Measurements from ENCODE around the gene TACC2.

TACC2 gene

GRCh38 chr10:122190176-122190943, 201.4 kb downstream of the TACC2 start:
- TF ChIP-seq, protein P1, sequence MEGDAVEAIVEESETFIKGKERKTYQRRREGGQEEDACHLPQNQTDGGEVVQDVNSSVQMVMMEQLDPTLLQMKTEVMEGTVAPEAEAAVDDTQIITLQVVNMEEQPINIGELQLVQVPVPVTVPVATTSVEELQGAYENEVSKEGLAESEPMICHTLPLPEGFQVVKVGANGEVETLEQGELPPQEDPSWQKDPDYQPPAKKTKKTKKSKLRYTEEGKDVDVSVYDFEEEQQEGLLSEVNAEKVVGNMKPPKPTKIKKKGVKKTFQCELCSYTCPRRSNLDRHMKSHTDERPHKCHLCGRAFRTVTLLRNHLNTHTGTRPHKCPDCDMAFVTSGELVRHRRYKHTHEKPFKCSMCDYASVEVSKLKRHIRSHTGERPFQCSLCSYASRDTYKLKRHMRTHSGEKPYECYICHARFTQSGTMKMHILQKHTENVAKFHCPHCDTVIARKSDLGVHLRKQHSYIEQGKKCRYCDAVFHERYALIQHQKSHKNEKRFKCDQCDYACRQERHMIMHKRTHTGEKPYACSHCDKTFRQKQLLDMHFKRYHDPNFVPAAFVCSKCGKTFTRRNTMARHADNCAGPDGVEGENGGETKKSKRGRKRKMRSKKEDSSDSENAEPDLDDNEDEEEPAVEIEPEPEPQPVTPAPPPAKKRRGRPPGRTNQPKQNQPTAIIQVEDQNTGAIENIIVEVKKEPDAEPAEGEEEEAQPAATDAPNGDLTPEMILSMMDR (IDR thresholded peaks at IDR 0.05; ENCODE audit: low read depth, low read length): no peak

DNA sequence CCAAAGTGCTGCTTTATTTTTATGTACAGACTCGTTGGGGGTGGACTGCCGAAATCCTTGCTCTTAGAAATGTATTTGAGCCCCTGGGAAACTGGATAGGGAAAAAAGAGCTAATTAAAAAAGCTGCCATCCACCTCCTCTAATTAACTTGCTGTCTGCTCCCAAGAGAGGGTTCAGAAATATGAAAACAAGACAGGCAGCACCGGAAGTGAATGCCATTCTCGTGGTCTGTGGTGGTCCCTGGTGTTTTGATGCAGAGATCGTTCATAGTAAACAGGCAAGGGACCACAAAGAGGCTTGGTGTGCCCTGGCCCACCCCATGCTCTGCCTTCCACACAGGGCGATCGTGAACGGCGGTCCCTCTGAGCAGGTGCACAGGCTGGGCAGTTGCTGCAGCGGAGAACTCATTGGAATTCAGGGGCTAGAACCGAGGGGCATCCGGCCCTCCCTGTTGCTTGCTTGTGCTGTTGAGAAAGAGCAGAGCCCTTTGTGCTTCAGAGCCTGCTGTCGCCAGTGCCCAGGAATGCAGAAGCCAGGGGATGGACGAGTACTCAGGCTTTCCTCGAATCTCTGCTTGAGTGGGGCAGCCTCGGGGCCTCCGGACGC, 203.1 kb downstream of the TACC2 start:
- peak in 1 of 2 donors; percentile 24 for DNase-seq (ENCODE audit: low read depth in 2 of 2)
- H3K4me3 ChIP-seq (replicated peaks in 1 of 2; ENCODE audit: low read depth in 2 of 2, low read length in 2 of 2): no peak overlapping the region
- TF ChIP-seq, protein P1 (IDR thresholded peaks at IDR 0.05; ENCODE audit: low read depth, low read length): no peak

More at GRCh38 chr10:122190176-122190943, 201.4 kb downstream of the TACC2 start:
- no peak for DNase-seq (ENCODE audit: low read depth in 2 of 2)
- no peak overlapping the region for H3K4me3 ChIP-seq (replicated peaks in 1 of 2; ENCODE audit: low read depth in 2 of 2, low read length in 2 of 2)

GRCh38 chr10:122194251-122194650, 205.3 kb downstream of the TACC2 start:
- TF ChIP-seq, protein P1 (IDR thresholded peaks at IDR 0.05; ENCODE audit: low read depth, low read length): no peak
- no peak overlapping the region for H3K4me3 ChIP-seq (replicated peaks in 1 of 2; ENCODE audit: low read depth in 2 of 2, low read length in 2 of 2)
- no peak for DNase-seq (ENCODE audit: low read depth in 2 of 2)

DNA sequence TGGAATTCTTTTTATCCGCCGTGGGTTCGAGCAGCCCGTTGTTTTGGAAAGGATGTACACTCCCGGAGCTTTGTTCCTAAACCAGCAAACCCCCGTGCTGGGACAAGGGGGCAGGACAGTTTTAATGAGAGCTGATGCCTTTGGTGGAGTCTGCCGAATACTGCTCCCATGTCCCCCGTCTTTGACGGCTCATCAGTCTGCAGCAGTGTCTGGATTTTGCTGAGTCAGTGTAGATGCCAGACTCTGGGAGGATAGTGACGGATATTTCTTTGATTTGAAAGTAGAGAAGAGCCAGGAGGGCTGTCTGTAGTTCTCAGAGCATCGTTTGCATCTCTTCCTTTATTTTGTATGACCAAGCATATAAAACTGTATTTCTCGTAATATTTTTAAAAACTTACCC, 207.3 kb downstream of the TACC2 start:
- H3K4me3 ChIP-seq (replicated peaks in 1 of 2; ENCODE audit: low read depth in 2 of 2, low read length in 2 of 2): no peak overlapping the region
- TF ChIP-seq, protein P1 (IDR thresholded peaks at IDR 0.05; ENCODE audit: low read depth, low read length): no peak
- no peak for DNase-seq (ENCODE audit: low read depth in 2 of 2)

DNA sequence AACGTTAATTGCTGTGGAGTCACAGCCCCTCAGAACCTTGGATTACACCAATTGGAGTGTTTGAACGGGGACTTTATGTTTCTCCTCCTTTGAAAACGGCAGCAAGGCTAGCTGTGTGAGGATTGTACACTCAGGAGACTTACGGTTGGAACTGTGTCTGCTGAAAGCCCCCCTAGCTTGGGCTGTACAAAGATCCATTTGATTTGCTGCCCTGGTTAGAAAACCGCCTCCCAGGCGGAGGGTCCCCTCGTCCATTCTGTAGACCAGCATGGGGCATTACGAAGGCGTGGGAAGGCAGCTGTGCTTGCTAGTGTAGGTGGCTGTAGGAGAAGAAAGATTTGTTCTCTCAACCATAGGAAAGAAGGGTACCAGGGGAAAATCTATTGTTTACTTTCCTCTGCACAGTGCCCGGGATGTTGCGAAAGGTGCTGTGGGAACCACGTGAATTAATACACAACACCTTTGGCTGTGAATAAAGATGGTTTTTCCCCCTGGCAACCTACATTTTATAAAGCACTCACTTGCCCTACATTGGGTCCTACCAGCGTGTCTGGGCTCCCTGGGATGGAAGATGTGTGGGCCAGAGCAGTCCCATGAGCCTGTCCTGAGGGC, 208.8 kb downstream of the TACC2 start:
- no peak for DNase-seq (ENCODE audit: low read depth in 2 of 2)
- TF ChIP-seq, protein P1 (IDR thresholded peaks at IDR 0.05; ENCODE audit: low read depth, low read length): no peak
- H3K4me3 ChIP-seq (replicated peaks in 1 of 2; ENCODE audit: low read depth in 2 of 2, low read length in 2 of 2): no peak overlapping the region

- TF ChIP-seq, protein P1 (IDR thresholded peaks at IDR 0.05; ENCODE audit: low read depth, low read length): no peak
- H3K4me3 ChIP-seq (replicated peaks in 1 of 2; ENCODE audit: low read depth in 2 of 2, low read length in 2 of 2): no peak overlapping the region
Observed at GRCh38 chr10:122198631-122199030, 209.7 kb downstream of the TACC2 start.

More at GRCh38 chr10:122198631-122199030, 209.7 kb downstream of the TACC2 start:
- no peak for DNase-seq (ENCODE audit: low read depth in 2 of 2)

Measured in cardiac fibroblast (primary cell).